ENCODE data around the gene TMC3.

The TMC3 gene

DNA sequence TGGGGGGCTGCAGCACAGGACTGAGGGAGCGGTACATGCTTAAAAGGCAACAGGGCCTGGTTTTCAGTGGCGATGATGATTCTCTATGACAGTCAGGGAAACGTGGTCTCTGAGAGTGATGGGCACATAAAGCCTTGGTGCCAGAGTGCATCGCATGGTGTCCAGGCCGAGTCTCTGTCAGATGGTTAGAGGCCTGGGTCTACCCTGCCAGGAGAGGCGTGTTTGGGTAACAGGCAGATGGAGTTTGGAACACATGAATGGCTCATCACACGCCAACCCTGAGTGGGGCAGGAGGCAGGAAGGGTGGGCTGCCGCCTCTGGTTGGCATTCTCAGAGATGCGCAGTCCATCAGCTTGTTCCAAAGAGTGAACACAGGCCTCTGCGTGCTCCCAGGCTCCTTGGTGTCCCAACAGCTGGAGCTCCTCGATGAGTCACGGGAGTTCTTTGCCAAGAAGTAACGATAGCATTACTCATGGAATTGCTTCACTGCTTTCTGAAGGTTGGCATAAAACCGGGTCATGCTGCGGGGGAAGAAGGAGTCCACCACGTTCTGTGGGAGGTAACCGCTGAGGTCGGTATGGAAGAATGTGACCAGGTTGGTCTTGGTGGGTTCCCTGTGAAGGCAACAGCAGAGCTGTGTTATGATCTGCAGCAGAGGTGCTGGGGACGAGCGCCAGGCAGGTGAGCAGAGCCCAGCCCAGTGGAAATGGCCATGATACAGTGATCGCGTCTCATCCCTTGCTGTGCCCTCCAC is 61.0 kb downstream of the TMC3 start:
- peaks cover 39% of the 10 kb centered on the region for H3K4me1 Mint-ChIP-seq (ENCODE audit: low read depth)
- no peaks in the 10 kb centered on the region for H3K9me3 Mint-ChIP-seq
- H3K4me3 Mint-ChIP-seq, result no peak overlapping the region
- peak overlapping the region; percentile 52 for H3K27ac Mint-ChIP-seq
- H3K36me3 Mint-ChIP-seq (ENCODE audit: low read depth), result peaks cover 56% of the 10 kb centered on the region
- no peaks in the 10 kb centered on the region for H3K27me3 Mint-ChIP-seq (ENCODE audit: low read depth)

- H3K4me3 Mint-ChIP-seq, result no peak overlapping the region
- H3K27ac Mint-ChIP-seq, result peak overlapping the region; percentile 66
- H3K4me1 Mint-ChIP-seq (ENCODE audit: low read depth), result peaks cover 47% of the 10 kb centered on the region
- peaks cover 64% of the 10 kb centered on the region for H3K36me3 Mint-ChIP-seq (ENCODE audit: low read depth)
- no peaks in the 10 kb centered on the region for H3K27me3 Mint-ChIP-seq (ENCODE audit: low read depth)
- H3K9me3 Mint-ChIP-seq, result no peaks in the 10 kb centered on the region
Observed at GRCh38 chr15:81311752-81312464, 62.1 kb downstream of the TMC3 start.

DNA sequence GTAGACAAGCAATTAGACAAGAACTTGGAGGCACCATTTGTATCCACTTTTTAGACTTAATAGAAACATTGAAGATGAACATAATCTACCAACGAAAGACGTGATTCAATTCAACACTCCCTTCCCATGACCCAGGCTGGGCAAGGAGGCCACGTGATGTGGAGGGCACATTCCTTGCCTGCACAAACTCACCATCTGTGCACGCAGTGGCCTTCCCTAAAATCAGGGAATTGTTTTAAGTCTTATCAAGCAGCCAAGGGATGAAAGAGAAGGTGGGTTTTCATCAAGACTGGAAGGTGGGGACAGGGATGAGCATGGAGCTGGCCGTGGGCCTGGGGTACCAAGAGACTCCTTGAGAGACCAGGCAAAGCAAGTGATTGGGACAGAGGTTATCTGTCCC is 63.5 kb downstream of the TMC3 start:
- Mint-ChIP-seq H3K9me3 (no peaks in the 10 kb centered on the region), H3K36me3 (ENCODE audit: low read depth) (peaks cover 73% of the 10 kb centered on the region), H3K4me1 (ENCODE audit: low read depth) (peaks cover 50% of the 10 kb centered on the region), H3K27me3 (ENCODE audit: low read depth) (no peaks in the 10 kb centered on the region), H3K4me3 (no peak overlapping the region), H3K27ac (peak overlapping the region; percentile 26)

DNA sequence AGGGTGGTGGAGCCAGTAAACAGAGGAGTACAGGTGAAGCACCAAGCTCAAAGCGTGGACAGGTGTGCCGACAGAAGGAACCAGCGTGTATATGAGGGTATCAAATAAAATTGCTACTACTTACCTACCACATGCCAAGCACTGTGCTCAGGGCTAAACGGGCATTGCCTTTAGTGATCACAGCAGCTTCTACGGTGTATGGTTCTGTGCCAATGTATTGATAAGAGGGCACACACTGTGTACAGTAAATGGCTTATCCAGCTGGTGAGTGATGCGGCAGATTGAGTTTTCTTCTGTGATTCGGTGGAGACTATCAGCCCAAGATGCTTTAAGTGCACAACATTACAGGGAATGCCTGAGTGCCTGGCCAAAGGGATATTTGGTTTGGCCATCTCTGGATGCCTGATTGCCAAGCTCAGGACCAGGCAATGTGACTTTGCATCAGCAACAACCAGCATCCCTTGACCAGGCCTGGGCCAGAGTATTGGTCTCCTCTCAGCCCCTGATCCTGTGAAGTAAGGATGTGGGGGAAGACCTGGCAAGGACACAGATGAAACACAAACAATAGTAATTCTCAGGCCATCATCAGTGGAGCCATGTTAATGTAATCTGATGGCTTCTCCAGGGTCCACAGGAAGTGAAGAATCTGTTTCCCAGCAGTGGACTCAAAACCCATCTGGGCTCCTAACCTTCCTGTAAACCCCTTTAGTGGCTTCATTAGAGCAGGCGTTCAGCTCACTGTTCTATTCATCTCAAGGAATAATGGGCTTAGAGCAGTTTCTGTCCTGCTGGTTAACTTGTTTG is 64.2 kb downstream of the TMC3 start:
- peaks cover 70% of the 10 kb centered on the region for H3K36me3 Mint-ChIP-seq (ENCODE audit: low read depth)
- H3K4me3 Mint-ChIP-seq, result no peak overlapping the region
- H3K27ac Mint-ChIP-seq, result peak overlapping the region; percentile 26
- H3K9me3 Mint-ChIP-seq, result no peaks in the 10 kb centered on the region
- H3K4me1 Mint-ChIP-seq (ENCODE audit: low read depth), result peaks cover 45% of the 10 kb centered on the region
- no peaks in the 10 kb centered on the region for H3K27me3 Mint-ChIP-seq (ENCODE audit: low read depth)

- Mint-ChIP-seq H3K4me1 (ENCODE audit: low read depth) (peaks cover 60% of the 10 kb centered on the region), H3K36me3 (ENCODE audit: low read depth) (peaks cover 84% of the 10 kb centered on the region), H3K9me3 (no peaks in the 10 kb centered on the region), H3K27ac (peak overlapping the region; percentile 20), H3K4me3 (no peak overlapping the region), H3K27me3 (ENCODE audit: low read depth) (no peaks in the 10 kb centered on the region)
Observed at GRCh38 chr15:81308260-81308659, 65.8 kb downstream of the TMC3 start.

DNA sequence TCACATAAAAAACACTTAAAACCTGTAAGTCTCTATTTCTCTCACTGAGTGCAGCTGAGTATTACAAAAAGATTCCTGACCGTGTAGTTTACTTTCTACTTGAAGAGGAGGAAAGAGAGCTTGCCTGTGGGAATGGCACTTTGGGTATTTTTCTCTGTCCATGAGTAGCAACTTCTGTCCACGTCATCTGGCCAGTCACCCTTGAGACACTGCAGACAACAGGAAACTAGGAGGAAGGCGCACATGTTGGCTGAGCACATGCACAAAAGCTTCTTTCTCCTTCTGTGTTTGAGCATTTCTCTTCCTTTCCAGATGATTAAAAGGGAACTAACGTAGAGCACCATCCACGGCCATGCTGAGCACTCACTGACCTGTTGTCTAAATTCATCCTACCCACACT is 69.8 kb downstream of the TMC3 start:
- Mint-ChIP-seq H3K9me3 (no peaks in the 10 kb centered on the region), H3K4me3 (peak overlapping the region; percentile 98), H3K27me3 (ENCODE audit: low read depth) (no peaks in the 10 kb centered on the region), H3K27ac (peak overlapping the region; percentile 73), H3K36me3 (ENCODE audit: low read depth) (peaks cover 90% of the 10 kb centered on the region), H3K4me1 (ENCODE audit: low read depth) (peaks cover 64% of the 10 kb centered on the region)

DNA sequence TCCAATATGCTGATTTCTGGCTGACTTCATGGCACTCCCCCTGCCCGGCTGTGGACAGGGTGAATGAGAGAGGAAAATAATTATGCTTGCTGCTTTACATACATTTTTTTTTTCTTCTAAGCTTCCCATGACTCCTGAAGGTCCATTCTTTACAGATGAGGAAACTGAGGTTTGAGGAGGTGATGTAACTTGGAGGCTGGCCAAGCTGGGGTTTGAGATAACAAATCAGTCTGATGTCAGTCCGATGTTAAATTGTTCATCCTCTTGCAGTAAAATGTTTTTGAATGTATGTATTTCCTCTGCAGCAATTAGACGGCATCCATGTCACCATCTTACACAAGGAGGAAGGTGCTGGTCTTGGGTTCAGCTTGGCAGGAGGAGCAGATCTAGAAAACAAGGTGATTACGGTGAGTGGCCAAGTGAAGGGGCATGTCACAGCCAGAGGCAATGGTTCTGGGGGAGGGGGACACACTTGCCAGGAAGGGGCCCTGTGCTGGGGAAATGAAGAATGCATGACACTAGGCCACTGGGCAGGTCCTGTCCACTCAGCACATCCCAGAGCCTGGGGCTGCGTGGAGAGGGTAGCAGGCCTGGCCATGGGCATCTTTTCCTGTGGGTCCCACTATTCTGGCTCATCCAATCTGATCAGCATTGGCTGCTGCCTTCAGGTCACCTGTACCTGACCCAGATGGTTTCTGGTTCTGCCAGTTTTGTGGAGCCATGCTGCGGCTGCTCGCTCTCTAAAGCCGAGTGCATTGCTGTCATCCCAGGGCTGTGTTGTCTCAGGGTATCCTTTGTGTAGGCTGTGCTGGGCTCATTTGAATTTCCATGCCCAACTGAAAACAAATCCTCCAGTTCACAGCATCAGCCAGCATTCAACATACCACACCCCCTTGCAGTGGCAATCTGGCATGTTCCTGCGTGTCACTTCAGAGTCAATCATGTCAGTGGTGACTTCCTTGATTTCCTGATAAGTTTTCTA is 70.5 kb downstream of the TMC3 start:
- Mint-ChIP-seq H3K9me3 (no peaks in the 10 kb centered on the region), H3K27ac (peak overlapping the region; percentile 81), H3K27me3 (ENCODE audit: low read depth) (no peaks in the 10 kb centered on the region), H3K36me3 (ENCODE audit: low read depth) (peaks cover 90% of the 10 kb centered on the region), H3K4me3 (peak overlapping the region; percentile 98), H3K4me1 (ENCODE audit: low read depth) (peaks cover 62% of the 10 kb centered on the region)

DNA sequence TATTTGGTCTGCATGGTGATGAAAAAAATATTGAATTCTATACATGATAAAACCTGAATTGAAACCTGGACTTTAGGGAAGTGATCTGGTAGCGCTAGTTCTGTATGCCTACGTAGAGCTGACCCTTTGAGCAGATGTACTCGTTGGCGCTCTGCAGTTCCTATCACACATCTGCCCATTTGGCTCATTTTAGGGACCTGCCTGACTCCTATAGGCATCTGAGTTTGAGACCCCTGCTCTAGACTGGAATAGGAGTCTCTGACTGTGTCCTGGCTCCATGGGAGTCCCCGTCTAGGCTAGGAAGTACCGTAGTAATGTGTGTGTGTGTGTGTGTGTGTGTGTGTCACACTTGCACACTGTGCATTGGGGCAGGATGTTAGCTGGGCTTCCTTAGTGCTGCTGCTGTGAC is 71.3 kb downstream of the TMC3 start:
- peaks cover 65% of the 10 kb centered on the region for H3K4me1 Mint-ChIP-seq (ENCODE audit: low read depth)
- peak overlapping the region; percentile 63 for H3K27ac Mint-ChIP-seq
- H3K36me3 Mint-ChIP-seq (ENCODE audit: low read depth), result peaks cover 91% of the 10 kb centered on the region
- no peaks in the 10 kb centered on the region for H3K27me3 Mint-ChIP-seq (ENCODE audit: low read depth)
- peak overlapping the region; percentile 98 for H3K4me3 Mint-ChIP-seq
- no peaks in the 10 kb centered on the region for H3K9me3 Mint-ChIP-seq

GRCh38 chr15:81301815-81302399 is 72.1 kb downstream of the TMC3 start:
- Mint-ChIP-seq H3K27ac (peak overlapping the region; percentile 89), H3K27me3 (ENCODE audit: low read depth) (no peaks in the 10 kb centered on the region), H3K36me3 (ENCODE audit: low read depth) (peaks cover 91% of the 10 kb centered on the region), H3K9me3 (no peaks in the 10 kb centered on the region), H3K4me1 (ENCODE audit: low read depth) (peaks cover 61% of the 10 kb centered on the region), H3K4me3 (peak overlapping the region; percentile 98)

- no peaks in the 10 kb centered on the region for H3K9me3 Mint-ChIP-seq
- peaks cover 61% of the 10 kb centered on the region for H3K4me1 Mint-ChIP-seq (ENCODE audit: low read depth)
- H3K27ac Mint-ChIP-seq, result peak overlapping the region; percentile 89
- H3K27me3 Mint-ChIP-seq (ENCODE audit: low read depth), result no peaks in the 10 kb centered on the region
- H3K36me3 Mint-ChIP-seq (ENCODE audit: low read depth), result peaks cover 89% of the 10 kb centered on the region
- peak overlapping the region; percentile 98 for H3K4me3 Mint-ChIP-seq
Observed at GRCh38 chr15:81301385-81301784, 72.6 kb downstream of the TMC3 start.

DNA sequence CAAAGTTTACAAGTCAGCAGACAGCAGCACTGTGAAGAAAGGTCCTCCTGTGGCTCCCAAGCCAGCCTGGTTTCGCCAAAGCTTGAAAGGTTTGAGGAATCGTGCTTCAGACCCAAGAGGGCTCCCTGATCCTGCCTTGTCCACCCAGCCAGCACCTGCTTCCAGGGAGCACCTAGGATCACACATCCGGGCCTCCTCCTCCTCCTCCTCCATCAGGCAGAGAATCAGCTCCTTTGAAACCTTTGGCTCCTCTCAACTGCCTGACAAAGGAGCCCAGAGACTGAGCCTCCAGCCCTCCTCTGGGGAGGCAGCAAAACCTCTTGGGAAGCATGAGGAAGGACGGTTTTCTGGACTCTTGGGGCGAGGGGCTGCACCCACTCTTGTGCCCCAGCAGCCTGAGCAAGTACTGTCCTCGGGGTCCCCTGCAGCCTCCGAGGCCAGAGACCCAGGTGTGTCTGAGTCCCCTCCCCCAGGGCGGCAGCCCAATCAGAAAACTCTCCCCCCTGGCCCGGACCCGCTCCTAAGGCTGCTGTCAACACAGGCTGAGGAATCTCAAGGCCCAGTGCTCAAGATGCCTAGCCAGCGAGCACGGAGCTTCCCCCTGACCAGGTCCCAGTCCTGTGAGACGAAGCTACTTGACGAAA is 74.3 kb downstream of the TMC3 start:
- peaks cover 80% of the 10 kb centered on the region for H3K36me3 Mint-ChIP-seq (ENCODE audit: low read depth)
- H3K4me1 Mint-ChIP-seq (ENCODE audit: low read depth), result peaks cover 65% of the 10 kb centered on the region
- H3K27me3 Mint-ChIP-seq (ENCODE audit: low read depth), result no peaks in the 10 kb centered on the region

DNA sequence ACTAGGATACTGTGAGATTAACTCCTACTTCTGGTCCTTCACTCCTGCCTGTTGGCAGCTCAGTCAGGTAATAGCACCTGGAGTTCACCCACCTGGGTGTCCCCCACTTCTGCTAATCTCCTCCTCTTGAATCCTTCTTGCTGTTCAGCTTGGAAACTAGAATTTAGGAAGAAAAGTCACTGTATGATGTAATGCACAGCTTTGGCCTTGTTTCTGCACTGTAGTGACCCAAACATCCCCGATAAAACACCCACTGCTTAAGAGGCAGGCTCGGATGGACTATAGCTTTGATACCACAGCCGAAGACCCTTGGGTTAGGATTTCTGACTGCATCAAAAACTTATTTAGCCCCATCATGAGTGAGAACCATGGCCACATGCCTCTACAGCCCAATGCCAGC is 74.9 kb downstream of the TMC3 start:
- peak overlapping the region; percentile 98 for H3K4me3 Mint-ChIP-seq
- peaks cover 74% of the 10 kb centered on the region for H3K36me3 Mint-ChIP-seq (ENCODE audit: low read depth)
- peak overlapping the region; percentile 94 for H3K27ac Mint-ChIP-seq
- H3K9me3 Mint-ChIP-seq, result no peaks in the 10 kb centered on the region
- H3K4me1 Mint-ChIP-seq (ENCODE audit: low read depth), result peaks cover 64% of the 10 kb centered on the region
- no peaks in the 10 kb centered on the region for H3K27me3 Mint-ChIP-seq (ENCODE audit: low read depth)

More for the DNA sequence above, 74.3 kb downstream of the TMC3 start:
- peak overlapping the region; percentile 98 for H3K4me3 Mint-ChIP-seq
- H3K9me3 Mint-ChIP-seq, result no peaks in the 10 kb centered on the region
- peak overlapping the region; percentile 94 for H3K27ac Mint-ChIP-seq

DNA sequence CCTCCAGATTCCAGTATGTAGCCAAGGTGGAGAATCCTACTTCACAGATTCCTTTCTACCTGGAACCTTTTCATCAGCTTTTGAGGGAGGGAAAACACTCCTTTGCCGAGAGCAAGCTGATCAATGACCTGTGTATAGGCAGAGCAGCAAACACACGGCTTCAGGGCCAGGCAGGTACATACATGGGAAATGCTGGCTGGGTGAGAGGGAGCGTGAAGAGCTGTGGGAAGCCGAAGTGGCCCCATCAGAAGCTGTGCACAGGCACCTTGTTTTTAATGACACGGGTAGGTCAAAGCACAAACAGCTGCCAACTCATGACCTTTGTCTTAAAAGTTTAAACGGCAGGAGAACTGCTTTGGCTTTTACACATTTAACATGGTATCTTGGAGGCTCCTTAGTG is 75.4 kb downstream of the TMC3 start:
- Mint-ChIP-seq H3K27ac (peak overlapping the region; percentile 94), H3K4me3 (peak overlapping the region; percentile 98), H3K4me1 (ENCODE audit: low read depth) (peaks cover 64% of the 10 kb centered on the region), H3K36me3 (ENCODE audit: low read depth) (peaks cover 68% of the 10 kb centered on the region), H3K27me3 (ENCODE audit: low read depth) (no peaks in the 10 kb centered on the region), H3K9me3 (no peaks in the 10 kb centered on the region)
